Astrocyte of the spinal cord (primary cell): ENCODE measurements around the gene NGB.

Source experiments
- DNase-seq: peaks from one replicate; pipeline ENCODE4 v3.0.0; 2011; ENCODE audit warnings: low read depth, low spot score
- H3K4me3 ChIP-seq: 2 replicates; pipeline ENCODE4 v1.5.1; 2011; ENCODE audit warnings: low read depth, mild to moderate bottlenecking, low read length, moderate library complexity
- in situ Hi-C: cut with HindIII; loops from 2 replicates; pipeline ENCODE4 v1.10.0; 2017; ENCODE audit warnings: low sequenced_read_pairs
- TF ChIP-seq, protein P1 (sequence below): IDR thresholded peaks from 2 replicates; pipeline ENCODE4 v1.5.1; 2012; ENCODE audit warnings: low read depth, mild to moderate bottlenecking, low read length, inconsistent platforms

Gene NGB

DNA sequence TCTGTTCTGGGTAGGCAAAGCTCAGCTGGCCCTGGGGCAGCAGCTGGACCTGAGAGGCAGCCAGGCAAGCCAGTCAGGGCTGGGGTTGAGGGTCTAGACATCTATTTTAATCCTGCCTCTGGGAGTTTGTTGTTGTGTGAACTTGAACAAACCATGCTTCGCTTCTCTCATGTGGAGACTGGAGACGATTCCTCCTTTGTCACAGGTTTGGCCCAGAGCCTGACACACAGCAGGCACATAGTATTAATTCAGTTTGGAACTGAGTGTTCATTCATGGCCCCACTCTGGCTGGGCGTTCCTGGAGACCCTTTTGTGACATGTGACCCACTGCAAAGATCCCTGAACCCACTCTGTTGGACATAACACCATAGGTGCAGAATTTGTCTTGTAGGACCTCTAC, 39.3 kb downstream of the NGB start:
- TF ChIP-seq, protein P1, sequence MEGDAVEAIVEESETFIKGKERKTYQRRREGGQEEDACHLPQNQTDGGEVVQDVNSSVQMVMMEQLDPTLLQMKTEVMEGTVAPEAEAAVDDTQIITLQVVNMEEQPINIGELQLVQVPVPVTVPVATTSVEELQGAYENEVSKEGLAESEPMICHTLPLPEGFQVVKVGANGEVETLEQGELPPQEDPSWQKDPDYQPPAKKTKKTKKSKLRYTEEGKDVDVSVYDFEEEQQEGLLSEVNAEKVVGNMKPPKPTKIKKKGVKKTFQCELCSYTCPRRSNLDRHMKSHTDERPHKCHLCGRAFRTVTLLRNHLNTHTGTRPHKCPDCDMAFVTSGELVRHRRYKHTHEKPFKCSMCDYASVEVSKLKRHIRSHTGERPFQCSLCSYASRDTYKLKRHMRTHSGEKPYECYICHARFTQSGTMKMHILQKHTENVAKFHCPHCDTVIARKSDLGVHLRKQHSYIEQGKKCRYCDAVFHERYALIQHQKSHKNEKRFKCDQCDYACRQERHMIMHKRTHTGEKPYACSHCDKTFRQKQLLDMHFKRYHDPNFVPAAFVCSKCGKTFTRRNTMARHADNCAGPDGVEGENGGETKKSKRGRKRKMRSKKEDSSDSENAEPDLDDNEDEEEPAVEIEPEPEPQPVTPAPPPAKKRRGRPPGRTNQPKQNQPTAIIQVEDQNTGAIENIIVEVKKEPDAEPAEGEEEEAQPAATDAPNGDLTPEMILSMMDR, result no peak
- DNase-seq, result no peak
- in situ Hi-C loops, result no loop called here
- no peak overlapping the region for H3K4me3 ChIP-seq

DNA sequence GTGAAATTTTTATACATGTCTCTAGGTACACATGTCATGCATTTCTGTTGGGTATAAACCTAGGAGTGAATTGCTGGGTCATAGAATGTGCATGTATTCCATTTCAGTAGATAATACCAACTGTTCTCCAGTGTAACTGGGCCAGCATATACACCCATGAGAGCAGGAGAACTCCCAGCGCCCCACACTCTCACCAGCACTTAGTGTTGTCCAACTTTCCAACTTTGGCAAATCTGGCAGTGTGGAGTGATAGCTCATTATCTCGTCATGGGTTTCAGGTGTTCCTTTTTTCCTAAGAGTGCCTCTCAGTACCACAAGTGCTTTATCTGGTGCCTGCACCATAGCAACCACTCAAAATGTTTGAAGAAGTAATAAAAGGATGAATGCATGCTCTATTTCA, 40.1 kb downstream of the NGB start:
- DNase-seq, result no peak
- TF ChIP-seq, protein P1, result no peak
- no peak overlapping the region for H3K4me3 ChIP-seq
- in situ Hi-C loops, result no loop called here

DNA sequence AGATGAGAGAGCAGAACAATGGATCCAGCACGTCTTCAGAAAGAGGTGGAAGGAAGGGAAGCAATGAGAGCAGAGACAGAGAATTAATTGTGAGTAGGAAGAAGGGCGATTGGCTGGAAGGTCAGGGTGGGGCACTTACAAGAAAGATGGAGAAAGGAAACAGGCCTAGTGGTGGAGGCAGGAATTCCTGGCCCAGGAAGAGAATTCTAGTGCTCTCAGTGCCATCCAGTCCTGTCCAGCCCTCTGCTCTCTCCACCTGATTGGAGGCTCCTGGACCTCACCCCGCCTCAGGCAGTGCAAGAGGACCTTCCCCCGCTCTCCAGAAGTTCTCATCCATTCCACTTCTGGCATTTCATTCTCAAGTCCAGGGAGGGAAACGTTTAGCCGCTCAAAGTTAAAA, 43.0 kb downstream of the NGB start:
- DNase-seq, result no peak
- H3K4me3 ChIP-seq, result no peak overlapping the region
- in situ Hi-C loops, result no loop called here
- TF ChIP-seq, protein P1, result no peak

DNA sequence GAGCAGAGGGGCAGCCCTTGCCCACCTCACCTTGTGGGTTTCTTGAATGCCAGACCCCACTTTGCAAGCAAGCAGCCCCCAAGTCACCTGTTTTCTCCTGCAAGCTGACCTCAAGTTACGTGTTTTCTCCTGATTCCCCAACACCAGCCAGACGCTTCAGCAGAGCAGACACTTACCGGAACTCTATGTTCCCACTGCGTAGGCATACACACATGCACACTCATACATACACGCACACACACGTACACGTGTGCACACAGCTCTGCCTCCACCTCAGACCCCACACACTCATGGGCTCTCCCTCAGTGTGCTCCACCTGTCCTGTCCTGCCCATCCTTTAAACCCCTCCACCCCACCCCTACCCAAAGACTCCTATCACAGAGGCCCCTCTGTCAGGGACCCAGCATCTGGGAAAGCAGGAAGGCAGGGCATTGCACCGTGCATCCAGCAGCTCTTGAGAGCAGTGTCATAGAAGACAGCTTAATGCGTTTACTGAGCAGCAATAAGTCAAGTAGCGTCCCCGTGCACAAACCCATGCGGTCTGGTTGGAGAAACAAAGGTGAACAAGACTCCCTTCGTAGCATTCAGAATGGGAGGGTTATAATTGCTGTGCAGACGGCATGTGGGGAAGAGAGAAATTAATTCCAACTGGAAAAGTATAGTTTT, 45.0 kb downstream of the NGB start:
- in situ Hi-C loops, result no loop called here
- TF ChIP-seq, protein P1, result no peak
- DNase-seq, result no peak
- no peak overlapping the region for H3K4me3 ChIP-seq

DNA sequence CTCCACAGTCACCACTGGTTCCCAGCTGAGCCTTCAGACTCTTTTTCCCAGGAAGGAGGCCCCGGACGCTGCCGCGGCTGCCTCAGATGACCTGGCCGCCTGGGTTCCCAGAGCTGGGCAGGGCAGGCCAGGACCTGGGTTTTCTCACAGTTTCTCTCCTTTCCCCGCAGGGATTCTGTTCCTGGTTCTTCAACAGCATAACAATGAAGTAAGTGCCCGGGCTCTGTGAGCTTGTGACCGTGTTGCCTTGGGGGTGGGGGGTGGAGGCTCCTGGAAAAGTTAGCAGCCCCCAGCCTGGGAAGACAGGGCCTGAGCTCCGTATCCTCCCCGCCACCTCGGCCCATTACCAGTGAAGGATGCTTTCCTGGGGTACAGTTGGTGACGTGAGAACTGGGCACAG, 45.8 kb downstream of the NGB start:
- TF ChIP-seq, protein P1, result no peak
- DNase-seq, result no peak
- in situ Hi-C loops, result no loop called here
- H3K4me3 ChIP-seq, result no peak overlapping the region

DNA sequence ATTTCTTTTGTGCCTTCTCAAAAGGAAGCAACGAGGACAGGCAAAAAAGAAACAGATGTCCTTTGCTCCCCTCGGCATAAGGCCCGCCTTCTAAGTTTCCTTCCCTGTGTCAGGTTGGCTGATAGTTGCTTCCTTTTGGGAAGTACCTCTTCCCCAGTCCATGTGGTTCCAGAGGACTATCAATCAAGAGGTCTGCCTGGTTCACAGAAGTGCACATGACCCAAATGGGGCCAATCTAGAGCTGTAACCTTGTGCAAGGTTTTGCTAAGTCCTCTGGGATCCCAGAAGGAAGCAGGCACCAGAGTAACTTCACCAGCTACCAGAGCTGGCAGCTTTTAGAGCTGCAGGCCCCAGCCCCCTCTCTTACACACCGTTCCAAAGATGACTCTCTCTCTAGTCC, 46.8 kb downstream of the NGB start:
- TF ChIP-seq, protein P1, result no peak
- DNase-seq, result no peak
- in situ Hi-C loops, result no loop called here
- H3K4me3 ChIP-seq, result no peak overlapping the region
